ENCODE data around the gene HIF1AN. TPM values are rescaled to one million over a fixed set of nuclear protein-coding genes. Genes with fewer than 3 reads are reported as not detected.

Gene HIF1AN
- total and polyA plus RNA-seq, 2 experiments from 2014 or later, result 13.7 to 36.0 TPM

DNA sequence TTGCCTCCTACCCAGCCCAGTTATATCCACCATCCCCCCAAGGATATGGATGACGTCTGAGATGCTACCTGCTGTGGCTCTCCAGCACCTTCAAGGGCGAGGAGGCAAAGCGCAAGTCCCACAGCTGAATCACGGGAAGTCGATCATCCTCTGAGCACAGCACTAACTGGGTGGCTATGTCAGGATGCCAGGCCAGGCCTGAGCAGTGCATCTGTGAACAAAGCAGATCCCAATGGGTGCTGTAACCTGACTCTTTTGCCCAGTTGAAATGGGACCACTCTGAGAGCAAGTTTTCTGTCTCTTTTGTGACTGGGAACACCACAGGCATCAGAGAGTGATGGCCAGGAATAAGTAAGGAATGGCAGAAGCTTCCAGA, 28.4 kb upstream of the HIF1AN start:
- DNase-seq (ENCODE audit: low spot score), result no peak
- Histone ChIP-seq H3K79me2 (no peaks in the 10 kb centered on the region), H4K20me1 (ENCODE audit: insufficient read depth, poor library complexity, severe bottlenecking) (no peaks in the 10 kb centered on the region), H3K4me1 (ENCODE audit: insufficient read depth) (peaks cover 16% of the 10 kb centered on the region), H3K4me3 (no peak overlapping the region), H2AFZ (no peak overlapping the region), H3K4me2 (no peak overlapping the region), H3K27me3 (no peaks in the 10 kb centered on the region), H3K9me2 (replicated peaks; ENCODE audit: insufficient read depth) (no peaks in the 10 kb centered on the region), H3K9me3 (ENCODE audit: low read depth) (no peaks in the 10 kb centered on the region), H3K27ac (no peak overlapping the region), H3K36me3 (replicated peaks; ENCODE audit: insufficient read depth, low read depth) (no peaks in the 10 kb centered on the region)
- WGBS (ENCODE audit: low lambda C conversion rate, missing lambda C conversion rate), result 96% methylated on average over 5 of the region's 5 CpGs
- TF ChIP-seq EZH2 (IDR thresholded peaks at IDR 0.05; ENCODE audit: borderline replicate concordance), result no peak
- TF ChIP-seq, protein P1, sequence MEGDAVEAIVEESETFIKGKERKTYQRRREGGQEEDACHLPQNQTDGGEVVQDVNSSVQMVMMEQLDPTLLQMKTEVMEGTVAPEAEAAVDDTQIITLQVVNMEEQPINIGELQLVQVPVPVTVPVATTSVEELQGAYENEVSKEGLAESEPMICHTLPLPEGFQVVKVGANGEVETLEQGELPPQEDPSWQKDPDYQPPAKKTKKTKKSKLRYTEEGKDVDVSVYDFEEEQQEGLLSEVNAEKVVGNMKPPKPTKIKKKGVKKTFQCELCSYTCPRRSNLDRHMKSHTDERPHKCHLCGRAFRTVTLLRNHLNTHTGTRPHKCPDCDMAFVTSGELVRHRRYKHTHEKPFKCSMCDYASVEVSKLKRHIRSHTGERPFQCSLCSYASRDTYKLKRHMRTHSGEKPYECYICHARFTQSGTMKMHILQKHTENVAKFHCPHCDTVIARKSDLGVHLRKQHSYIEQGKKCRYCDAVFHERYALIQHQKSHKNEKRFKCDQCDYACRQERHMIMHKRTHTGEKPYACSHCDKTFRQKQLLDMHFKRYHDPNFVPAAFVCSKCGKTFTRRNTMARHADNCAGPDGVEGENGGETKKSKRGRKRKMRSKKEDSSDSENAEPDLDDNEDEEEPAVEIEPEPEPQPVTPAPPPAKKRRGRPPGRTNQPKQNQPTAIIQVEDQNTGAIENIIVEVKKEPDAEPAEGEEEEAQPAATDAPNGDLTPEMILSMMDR (IDR thresholded peaks at IDR 0.05; ENCODE audit: poor library complexity), result no peak
- no peak for TF ChIP-seq EZH2phosphoT487 (IDR thresholded peaks at IDR 0.05; ENCODE audit: low read depth, severe bottlenecking, unreplicated experiment)

DNA sequence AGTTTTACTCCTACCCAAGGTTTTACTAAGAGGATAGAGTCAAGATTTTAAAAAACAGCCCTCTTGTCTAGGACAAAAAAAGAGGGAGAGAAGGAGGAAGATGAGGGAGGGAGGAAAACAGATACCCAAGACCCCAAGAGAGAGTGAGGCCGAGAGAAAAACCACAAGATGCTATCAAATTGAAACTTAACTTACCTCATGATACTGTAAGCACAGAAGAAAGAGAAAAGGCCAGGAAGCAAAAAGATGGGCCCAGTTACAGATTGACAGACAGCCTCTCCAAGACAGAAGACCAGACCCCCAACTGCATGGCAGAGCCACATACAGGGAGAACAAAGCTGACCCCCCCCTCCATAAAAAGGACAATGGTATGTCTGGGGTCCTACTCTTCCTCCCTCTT, 27.5 kb upstream of the HIF1AN start:
- Histone ChIP-seq H3K36me3 (replicated peaks; ENCODE audit: insufficient read depth, low read depth) (no peaks in the 10 kb centered on the region), H3K9me3 (ENCODE audit: low read depth) (no peaks in the 10 kb centered on the region), H3K4me2 (no peak overlapping the region), H3K27ac (no peak overlapping the region), H3K9me2 (replicated peaks; ENCODE audit: insufficient read depth) (no peaks in the 10 kb centered on the region), H2AFZ (no peak overlapping the region), H3K79me2 (no peaks in the 10 kb centered on the region), H3K4me1 (ENCODE audit: insufficient read depth) (peaks cover 14% of the 10 kb centered on the region), H3K4me3 (no peak overlapping the region), H3K27me3 (no peaks in the 10 kb centered on the region), H4K20me1 (ENCODE audit: insufficient read depth, poor library complexity, severe bottlenecking) (no peaks in the 10 kb centered on the region)
- no peak for DNase-seq (ENCODE audit: low spot score)
- WGBS (ENCODE audit: low lambda C conversion rate, missing lambda C conversion rate), result 75% methylated on average over 1 of the region's 1 CpG
- TF ChIP-seq, protein P1 (IDR thresholded peaks at IDR 0.05; ENCODE audit: poor library complexity), result no peak
- TF ChIP-seq EZH2 (IDR thresholded peaks at IDR 0.05; ENCODE audit: borderline replicate concordance), result no peak
- TF ChIP-seq EZH2phosphoT487 (IDR thresholded peaks at IDR 0.05; ENCODE audit: low read depth, severe bottlenecking, unreplicated experiment), result no peak

DNA sequence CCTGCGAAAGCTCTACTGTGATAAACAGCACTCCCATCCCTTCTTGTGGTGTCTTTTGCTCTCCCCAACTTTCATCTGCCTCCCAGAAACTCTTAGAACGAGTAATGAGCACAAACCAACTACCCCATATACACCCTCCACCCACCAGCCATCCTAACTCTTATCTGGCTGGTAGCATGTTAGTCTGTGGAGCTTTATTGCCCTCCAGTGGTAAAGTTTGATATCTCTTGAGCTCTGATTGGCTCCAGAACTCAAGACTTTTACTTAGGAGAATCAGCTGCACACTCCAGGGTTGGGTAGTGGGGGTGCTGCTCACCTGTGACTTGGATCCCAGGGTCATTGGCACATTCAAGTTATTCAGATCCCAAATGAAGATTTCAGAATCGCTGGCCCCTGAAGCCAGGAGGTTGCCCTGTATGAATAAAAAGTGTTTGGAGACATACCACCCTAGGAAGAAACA, 27.0 kb upstream of the HIF1AN start:
- H3K79me2 ChIP-seq, result no peaks in the 10 kb centered on the region
- H3K27ac ChIP-seq, result no peak overlapping the region
- WGBS (ENCODE audit: low lambda C conversion rate, missing lambda C conversion rate), result 40% methylated on average over 3 of the region's 3 CpGs
- no peaks in the 10 kb centered on the region for H3K9me2 ChIP-seq (replicated peaks; ENCODE audit: insufficient read depth)
- H3K27me3 ChIP-seq, result no peaks in the 10 kb centered on the region
- no peak for TF ChIP-seq EZH2 (IDR thresholded peaks at IDR 0.05; ENCODE audit: borderline replicate concordance)
- TF ChIP-seq, protein P1 (IDR thresholded peaks at IDR 0.05; ENCODE audit: poor library complexity), result peak; percentile 63
- no peak overlapping the region for H2AFZ ChIP-seq
- H3K9me3 ChIP-seq (ENCODE audit: low read depth), result no peaks in the 10 kb centered on the region
- H3K36me3 ChIP-seq (replicated peaks; ENCODE audit: insufficient read depth, low read depth), result no peaks in the 10 kb centered on the region
- no peaks in the 10 kb centered on the region for H4K20me1 ChIP-seq (ENCODE audit: insufficient read depth, poor library complexity, severe bottlenecking)
- peaks cover 12% of the 10 kb centered on the region for H3K4me1 ChIP-seq (ENCODE audit: insufficient read depth)
- H3K4me2 ChIP-seq, result no peak overlapping the region
- DNase-seq (ENCODE audit: low spot score), result peak; percentile 70
- H3K4me3 ChIP-seq, result no peak overlapping the region

Measured in hepatocyte (in vitro differentiated cells).